ENCODE results near the gene RELN. TPM values are rescaled to one million over a fixed set of nuclear protein-coding genes. Genes with fewer than 3 reads are reported as not detected.
A peak's percentile ranks its signal among the peaks of the same experiment; 100 is the strongest.

RELN gene
- total and polyA plus RNA-seq, 9 of the 15 experiments (the other 6 are each of a cell fraction or from before 2014, with no cell fraction given): 12.9 to 43.2 (median 18.1) TPM

- no peak for TF ChIP-seq ZNF395 (CRISPR knock-in tag; IDR thresholded peaks at IDR 0.05)
These were observed 55.0 kb downstream of the RELN start (continued) for GRCh38 chr7:103934508-103934907.

- no peaks in the 10 kb centered on the region for H3K9me1 ChIP-seq (ENCODE audit: control insufficient read depth, insufficient read depth, low read length)
- H3K27me3 ChIP-seq (ENCODE audit: control insufficient read depth in 2 of 2, insufficient read depth in 2 of 2, low read length in 2 of 2): no peaks in the 10 kb centered on the region
- H3K27ac ChIP-seq (ENCODE audit: extremely low read depth, low read depth, low read length): no peak overlapping the region
- H3K36me3 ChIP-seq (ENCODE audit: control insufficient read depth, insufficient read depth, low read length): peaks cover 2% of the 10 kb centered on the region; the same call in 1 of the 3 replicates
- no peaks in the 10 kb centered on the region for H4K20me1 ChIP-seq (replicated peaks; ENCODE audit: control insufficient read depth, insufficient read depth, low read length)
- no peak overlapping the region for H2AFZ ChIP-seq (ENCODE audit: low read depth, low read length)
- H3K9me3 ChIP-seq (replicated peaks; ENCODE audit: control insufficient read depth, insufficient read depth, low read depth, low read length): no peaks in the 10 kb centered on the region
- in situ Hi-C loops (cut with MboI) (no loop called here), intact Hi-C loops (cut with micrococcal nuclease) (no loop called here)
- 15% methylated on average over 2 of the region's 2 CpGs for WGBS (ENCODE audit: insufficient coverage, low coverage, missing lambda C conversion rate)
- no peaks in the 10 kb centered on the region for H3K79me2 ChIP-seq (ENCODE audit: control insufficient read depth, insufficient read depth, low read length)
- no peak overlapping the region for H3K4me2 ChIP-seq (ENCODE audit: insufficient read depth, low read length)
- FAIRE-seq (no peak), ATAC-seq (peak; percentile 40; the same call in 2 of the 3 replicates), DNase-seq (ENCODE audit: extremely low read depth in 1 of 4, low spot score in 3 of 4) (peak in 2 of 4 experiments; percentile 41 to 48)
- H3K4me1 ChIP-seq (replicated peaks in 1 of 2; ENCODE audit: control insufficient read depth in 2 of 2, insufficient read depth in 2 of 2, low read length in 2 of 2): no peaks in the 10 kb centered on the region; a peak in 1 of 5 replicates
- ChIA-PET CTCF (ENCODE audit: low intra/inter-chr PET ratio) (no interaction called here), POLR2A (interaction anchor here (0.8 to 1.6 kb wide), 3 partner anchors 9 to 13 kb away, joined by 3 to 6 read pairs (median 6); no protein-coding TSS in a partner anchor)
- no TSS peak for BruUV-seq (replicated peaks)
- H3K4me3 ChIP-seq: no peak overlapping the region
- H3K9ac ChIP-seq (ENCODE audit: insufficient read depth in 1 of 2, low read depth in 2 of 2, low read length in 2 of 2): no peak overlapping the region
- TF ChIP-seq CTCF (IDR thresholded peaks at IDR 0.05 in 2 of 3, conservative IDR thresholded peaks at IDR 0.05 in 1 of 3; ENCODE audit: insufficient read depth in 2 of 3, low read depth in 1 of 3, low read length in 3 of 3): peak in 2 of 3 experiments; percentile 6 to 10; a peak in 1 of 6 replicates
- TF ChIP-seq, protein P1, sequence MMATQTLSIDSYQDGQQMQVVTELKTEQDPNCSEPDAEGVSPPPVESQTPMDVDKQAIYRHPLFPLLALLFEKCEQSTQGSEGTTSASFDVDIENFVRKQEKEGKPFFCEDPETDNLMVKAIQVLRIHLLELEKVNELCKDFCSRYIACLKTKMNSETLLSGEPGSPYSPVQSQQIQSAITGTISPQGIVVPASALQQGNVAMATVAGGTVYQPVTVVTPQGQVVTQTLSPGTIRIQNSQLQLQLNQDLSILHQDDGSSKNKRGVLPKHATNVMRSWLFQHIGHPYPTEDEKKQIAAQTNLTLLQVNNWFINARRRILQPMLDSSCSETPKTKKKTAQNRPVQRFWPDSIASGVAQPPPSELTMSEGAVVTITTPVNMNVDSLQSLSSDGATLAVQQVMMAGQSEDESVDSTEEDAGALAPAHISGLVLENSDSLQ (IDR thresholded peaks at IDR 0.05): peak; percentile 96
- TF ChIP-seq SMAD3 (CRISPR knock-in tag; conservative IDR thresholded peaks at IDR 0.05): no peak
- TF ChIP-seq, protein P2, sequence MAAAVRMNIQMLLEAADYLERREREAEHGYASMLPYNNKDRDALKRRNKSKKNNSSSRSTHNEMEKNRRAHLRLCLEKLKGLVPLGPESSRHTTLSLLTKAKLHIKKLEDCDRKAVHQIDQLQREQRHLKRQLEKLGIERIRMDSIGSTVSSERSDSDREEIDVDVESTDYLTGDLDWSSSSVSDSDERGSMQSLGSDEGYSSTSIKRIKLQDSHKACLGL (CRISPR knock-in tag; IDR thresholded peaks at IDR 0.05; ENCODE audit: borderline replicate concordance, poor library complexity, severe bottlenecking): no peak
- no peak for TF ChIP-seq CHD2 (IDR thresholded peaks at IDR 0.05; ENCODE audit: low read depth, low read length)
- no peak for TF ChIP-seq GATAD2B (IDR thresholded peaks at IDR 0.05; ENCODE audit: borderline replicate concordance)
- no peak for TF ChIP-seq TEAD1 (CRISPR knock-in tag; IDR thresholded peaks at IDR 0.05)
- TF ChIP-seq, protein P3, sequence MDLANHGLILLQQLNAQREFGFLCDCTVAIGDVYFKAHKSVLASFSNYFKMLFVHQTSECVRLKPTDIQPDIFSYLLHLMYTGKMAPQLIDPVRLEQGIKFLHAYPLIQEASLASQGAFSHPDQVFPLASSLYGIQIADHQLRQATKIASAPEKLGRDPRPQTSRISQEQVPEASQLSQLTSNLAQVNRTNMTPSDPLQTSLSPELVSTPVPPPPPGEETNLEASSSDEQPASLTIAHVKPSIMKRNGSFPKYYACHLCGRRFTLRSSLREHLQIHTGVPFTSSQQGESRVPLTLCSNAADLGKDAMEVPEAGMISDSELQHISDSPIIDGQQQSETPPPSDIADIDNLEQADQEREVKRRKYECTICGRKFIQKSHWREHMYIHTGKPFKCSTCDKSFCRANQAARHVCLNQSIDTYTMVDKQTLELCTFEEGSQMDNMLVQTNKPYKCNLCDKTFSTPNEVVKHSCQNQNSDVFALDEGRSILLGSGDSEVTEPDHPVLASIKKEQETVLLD (IDR thresholded peaks at IDR 0.05): no peak
- TF ChIP-seq, protein P4, sequence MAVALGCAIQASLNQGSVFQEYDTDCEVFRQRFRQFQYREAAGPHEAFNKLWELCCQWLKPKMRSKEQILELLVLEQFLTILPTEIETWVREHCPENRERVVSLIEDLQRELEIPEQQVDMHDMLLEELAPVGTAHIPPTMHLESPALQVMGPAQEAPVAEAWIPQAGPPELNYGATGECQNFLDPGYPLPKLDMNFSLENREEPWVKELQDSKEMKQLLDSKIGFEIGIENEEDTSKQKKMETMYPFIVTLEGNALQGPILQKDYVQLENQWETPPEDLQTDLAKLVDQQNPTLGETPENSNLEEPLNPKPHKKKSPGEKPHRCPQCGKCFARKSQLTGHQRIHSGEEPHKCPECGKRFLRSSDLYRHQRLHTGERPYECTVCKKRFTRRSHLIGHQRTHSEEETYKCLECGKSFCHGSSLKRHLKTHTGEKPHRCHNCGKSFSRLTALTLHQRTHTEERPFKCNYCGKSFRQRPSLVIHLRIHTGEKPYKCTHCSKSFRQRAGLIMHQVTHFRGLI (CRISPR knock-in tag; IDR thresholded peaks at IDR 0.05): no peak
- TF ChIP-seq NCOA6 (IDR thresholded peaks at IDR 0.05): no peak
- no peak for TF ChIP-seq ETS2 (tag; IDR thresholded peaks at IDR 0.05; ENCODE audit: borderline replicate concordance, poor library complexity, severe bottlenecking)
These were observed 57.1 kb downstream of the RELN start for GRCh38 chr7:103932389-103932788.
